GM23248 (cell line): ENCODE measurements around the gene COL18A1. TPM values are rescaled to one million over a fixed set of nuclear protein-coding genes. Genes with fewer than 3 reads are reported as not detected.
A peak's percentile ranks its signal among the peaks of the same experiment; 100 is the strongest.

Experiments used
- DNase-seq: peaks from one replicate; pipeline ENCODE4 v3.0.0-alpha.2; 2015
- H2AFZ ChIP-seq: fragments of 200-600 bp; sonication (generic); 2 replicates; pipeline ENCODE4 v1.6.1; 2016; ENCODE audit warnings: antibody characterized with exemption
- H3F3A ChIP-seq: fragments of 200-600 bp; sonication (generic); 2 replicates; pipeline ENCODE4 v1.6.1; 2016; ENCODE audit warnings: mild to moderate bottlenecking, antibody characterized with exemption, mixed run types; ENCODE audit not compliant: insufficient read depth
- H3K27ac ChIP-seq: fragments of 200-600 bp; sonication (generic); 2 replicates; pipeline ENCODE4 v1.5.1; 2016; ENCODE audit warnings: mild to moderate bottlenecking
- H3K27me3 ChIP-seq: fragments of 200-600 bp; sonication (generic); replicated peaks from 2 replicates; pipeline ENCODE4 v1.6.1; 2016; ENCODE audit warnings: mild to moderate bottlenecking; ENCODE audit not compliant: insufficient read depth
- H3K36me3 ChIP-seq: fragments of 200-600 bp; sonication (generic); 2 replicates; pipeline ENCODE4 v1.6.1; 2016; ENCODE audit warnings: low read depth, mild to moderate bottlenecking
- H3K4me1 ChIP-seq: fragments of 200-600 bp; sonication (generic); 2 replicates; pipeline ENCODE4 v1.6.1; 2016; ENCODE audit warnings: mild to moderate bottlenecking; ENCODE audit not compliant: insufficient read depth
- H3K4me2 ChIP-seq: fragments of 200-600 bp; sonication (generic); one replicate; pipeline ENCODE4 v1.6.1; 2016; ENCODE audit warnings: mild to moderate bottlenecking; ENCODE audit not compliant: unreplicated experiment
- H3K4me3 ChIP-seq: fragments of 200-600 bp; sonication (generic); 2 replicates; pipeline ENCODE4 v1.5.1; 2016; ENCODE audit warnings: mild to moderate bottlenecking
- H3K79me2 ChIP-seq: fragments of 200-600 bp; sonication (generic); 2 replicates; pipeline ENCODE4 v1.6.1; 2016; ENCODE audit warnings: mild to moderate bottlenecking; ENCODE audit not compliant: insufficient read depth
- H3K9ac ChIP-seq: fragments of 200-600 bp; sonication (generic); 2 replicates; pipeline ENCODE4 v1.6.1; 2016; ENCODE audit warnings: mild to moderate bottlenecking
- H3K9me2 ChIP-seq: fragments of 200-600 bp; sonication (generic); 2 replicates; pipeline ENCODE4 v1.6.1; 2016; ENCODE audit warnings: mixed run types, mild to moderate bottlenecking, moderate library complexity; ENCODE audit not compliant: insufficient read depth
- H3K9me3 ChIP-seq: fragments of 200-600 bp; sonication (generic); one replicate; pipeline ENCODE4 v1.6.1; 2017; ENCODE audit warnings: low read depth
- H4K20me1 ChIP-seq: fragments of 200-600 bp; sonication (generic); 2 replicates; pipeline ENCODE4 v1.6.0; 2016; ENCODE audit not compliant: insufficient read depth
- EZH2 ChIP-seq: fragments of 200-600 bp; sonication (generic); IDR thresholded peaks from 2 replicates; pipeline ENCODE4 v1.6.1; 2018; ENCODE audit warnings: antibody characterized with exemption, mild to moderate bottlenecking; ENCODE audit not compliant: insufficient read depth, poor library complexity, severe bottlenecking
- EZH2phosphoT487 ChIP-seq: fragments of 200-600 bp; sonication (generic); IDR thresholded peaks from 2 replicates; pipeline ENCODE4 v1.6.1; 2018; ENCODE audit warnings: antibody characterized with exemption, moderate library complexity, mild to moderate bottlenecking, low read depth; ENCODE audit not compliant: insufficient read depth
- WGBS, 2 experiments: methylation state at CpG; one replicate each; pipeline ENCODE4 v1.1.6; 2015 to 2017; ENCODE audit warnings: low lambda C conversion rate in 2 of 2, low coverage in 1 of 2; ENCODE audit errors: missing lambda C conversion rate in 2 of 2; 5-methylcytosine and 5-hydroxymethylcytosine counted together
- in situ Hi-C: fragments of 300-500 bp; cut with MboI; formaldehyde crosslinking; loops from 2 replicates; pipeline ENCODE4 v1.15.0; 2020
- polyA plus RNA-seq: library from polyadenylated mRNA; unstranded; fragments of >200 nt; fragmentation: Nextera tagmentation; extraction: Ambion mirVana; gene quantifications from 2 replicates; pipeline ENCODE4 v1.2.1, GENCODE V29; 2016
- total RNA-seq: library from RNA; depleted of rRNA; stranded (reverse); fragments of >200 nt; shearing (Covaris generic); gene quantifications from 2 replicates; pipeline ENCODE4 v1.2.3, GENCODE V29; 2014

COL18A1 gene
- total and polyA plus RNA-seq, 2 experiments from 2014 or later = 1.7 to 30.5 TPM

GRCh38 chr21:45468051-45468970 lies 63.3 kb downstream of the COL18A1 start:
- TF ChIP-seq EZH2 (no peak), EZH2phosphoT487 (no peak)
- in situ Hi-C loops = no loop called here
- Histone ChIP-seq H3K4me3 (no peak overlapping the region), H3K36me3 (no peaks in the 10 kb centered on the region), H3K4me2 (no peak overlapping the region), H3F3A (peaks cover 24% of the 10 kb centered on the region), H3K27ac (no peak overlapping the region), H3K9me3 (no peaks in the 10 kb centered on the region), H4K20me1 (no peaks in the 10 kb centered on the region), H3K79me2 (no peaks in the 10 kb centered on the region), H2AFZ (no peak overlapping the region), H3K27me3 (no peaks in the 10 kb centered on the region), H3K9me2 (no peaks in the 10 kb centered on the region), H3K4me1 (peaks cover 24% of the 10 kb centered on the region), H3K9ac (no peak overlapping the region)
- DNase-seq = no peak
- 94 to 95% methylated on average over 40 to 45 of the region's 45 CpGs for WGBS, 2 experiments

GRCh38 chr21:45468971-45469272 lies 64.0 kb downstream of the COL18A1 start:
- no peak overlapping the region for H3K4me3 ChIP-seq
- H2AFZ ChIP-seq = no peak overlapping the region
- H3K27ac ChIP-seq = no peak overlapping the region
- H3K79me2 ChIP-seq = no peaks in the 10 kb centered on the region
- H4K20me1 ChIP-seq = no peaks in the 10 kb centered on the region
- no peak for TF ChIP-seq EZH2phosphoT487
- no peak for TF ChIP-seq EZH2
- in situ Hi-C loops = no loop called here
- no peak overlapping the region for H3K4me2 ChIP-seq
- peaks cover 24% of the 10 kb centered on the region for H3K4me1 ChIP-seq
- no peaks in the 10 kb centered on the region for H3K36me3 ChIP-seq
- H3K9me2 ChIP-seq = no peaks in the 10 kb centered on the region
- WGBS, 2 experiments = 91 to 94% methylated on average over 14 of the region's 14 CpGs
- no peaks in the 10 kb centered on the region for H3K9me3 ChIP-seq
- H3K27me3 ChIP-seq = no peaks in the 10 kb centered on the region
- DNase-seq = no peak
- H3F3A ChIP-seq = peaks cover 24% of the 10 kb centered on the region
- H3K9ac ChIP-seq = no peak overlapping the region

- TF ChIP-seq EZH2phosphoT487 (no peak), EZH2 (no peak)
- Histone ChIP-seq H3F3A (peaks cover 24% of the 10 kb centered on the region), H3K4me1 (peaks cover 24% of the 10 kb centered on the region), H2AFZ (no peak overlapping the region), H3K4me2 (no peak overlapping the region), H3K79me2 (no peaks in the 10 kb centered on the region), H3K9me3 (no peaks in the 10 kb centered on the region), H3K36me3 (no peaks in the 10 kb centered on the region), H3K27ac (peak overlapping the region; percentile 98), H3K4me3 (no peak overlapping the region), H3K27me3 (no peaks in the 10 kb centered on the region), H4K20me1 (no peaks in the 10 kb centered on the region), H3K9me2 (no peaks in the 10 kb centered on the region), H3K9ac (peak overlapping the region; percentile 83; the same call in 1 of the 2 replicates)
- DNase-seq = no peak
- in situ Hi-C loops = no loop called here
- WGBS, 2 experiments = 98 to 99% methylated on average over 18 to 23 of the region's 24 CpGs
Measured at GRCh38 chr21:45469273-45470086, 64.5 kb downstream of the COL18A1 start.

- H3K9me3 ChIP-seq = no peaks in the 10 kb centered on the region
- H3K9ac ChIP-seq = peak overlapping the region; percentile 83
- in situ Hi-C loops = no loop called here
- H3K4me2 ChIP-seq = peak overlapping the region; percentile 81
- no peaks in the 10 kb centered on the region for H3K27me3 ChIP-seq
- H3K9me2 ChIP-seq = no peaks in the 10 kb centered on the region
- H3K4me3 ChIP-seq = no peak overlapping the region
- peaks cover 24% of the 10 kb centered on the region for H3K4me1 ChIP-seq
- no peaks in the 10 kb centered on the region for H3K79me2 ChIP-seq
- DNase-seq = peak; percentile 12
- H2AFZ ChIP-seq = no peak overlapping the region
- H3K27ac ChIP-seq = peak overlapping the region; percentile 98
- H3K36me3 ChIP-seq = no peaks in the 10 kb centered on the region
- peaks cover 24% of the 10 kb centered on the region for H3F3A ChIP-seq
- H4K20me1 ChIP-seq = no peaks in the 10 kb centered on the region
- TF ChIP-seq EZH2 = no peak
- TF ChIP-seq EZH2phosphoT487 = no peak
- WGBS, 2 experiments = 92 to 95% methylated on average over 7 of the region's 7 CpGs
Measured at GRCh38 chr21:45470087-45470515, 65.1 kb downstream of the COL18A1 start.
